Keratinocyte (primary cell): ENCODE results near the gene ITPKC. TPM values are rescaled to one million over a fixed set of nuclear protein-coding genes. Genes with fewer than 3 reads are reported as not detected.

Source experiments
- DNase-seq: peaks from one replicate; pipeline ENCODE4 v3.0.0-alpha.2; 2011; ENCODE audit warnings: low read depth, missing footprints, low spot score
- FAIRE-seq: peaks from 2 replicates; lab custom pipeline; 2011; peaks lifted over from hg19 to GRCh38; lab: Jason Lieb, UNC
- H2AFZ ChIP-seq: 2 replicates; pipeline ENCODE4 v1.6.0; 2012; ENCODE audit warnings: low read length, control low read depth, inconsistent platforms; ENCODE audit not compliant: control insufficient read depth
- H3K27ac ChIP-seq: 2 replicates; pipeline ENCODE4 v1.5.1; 2011; ENCODE audit warnings: low read length; ENCODE audit not compliant: control insufficient read depth, insufficient read depth
- H3K27me3 ChIP-seq: 3 replicates; pipeline ENCODE4 v1.6.0; 2011; ENCODE audit warnings: low read length; ENCODE audit not compliant: control insufficient read depth, insufficient read depth; ENCODE audit errors: extremely low read depth
- H3K36me3 ChIP-seq, 2 experiments: 2 replicates in 1 of 2; 3 replicates in 1 of 2; pipeline ENCODE4 v1.5.1; 2011; ENCODE audit warnings: low read length in 2 of 2, mild to moderate bottlenecking in 1 of 2; ENCODE audit not compliant: control insufficient read depth in 2 of 2, insufficient read depth in 2 of 2; ENCODE audit errors: extremely low read depth in 1 of 2
- H3K4me1 ChIP-seq: 3 replicates; pipeline ENCODE4 v1.5.1; 2011; ENCODE audit warnings: low read length; ENCODE audit not compliant: control insufficient read depth, insufficient read depth; ENCODE audit errors: extremely low read depth
- H3K4me2 ChIP-seq: 3 replicates; pipeline ENCODE4 v1.6.0; 2011; ENCODE audit warnings: low read depth, low read length; ENCODE audit not compliant: control insufficient read depth, insufficient read depth; ENCODE audit errors: extremely low read depth
- H3K4me3 ChIP-seq, 3 experiments: fragments of 200-600 bp in 1 of 3; sonication (generic) in 1 of 3; 2 replicates in 2 of 3; 3 replicates in 1 of 3; pipeline ENCODE4 v1.5.1; 2011 to 2016; ENCODE audit warnings: low read length in 3 of 3, mild to moderate bottlenecking in 3 of 3, control low read depth in 2 of 3, inconsistent platforms in 1 of 3, low read depth in 1 of 3, mixed read lengths in 1 of 3, mixed run types in 1 of 3, moderate library complexity in 1 of 3; ENCODE audit not compliant: control insufficient read depth in 2 of 3, insufficient read depth in 2 of 3; ENCODE audit errors: extremely low read depth in 1 of 3
- H3K79me2 ChIP-seq: 2 replicates; pipeline ENCODE4 v1.6.0; 2012; ENCODE audit warnings: low read length; ENCODE audit not compliant: control insufficient read depth, insufficient read depth
- H3K9ac ChIP-seq: 3 replicates; pipeline ENCODE4 v1.6.0; 2011; ENCODE audit warnings: low read length; ENCODE audit not compliant: control insufficient read depth, insufficient read depth; ENCODE audit errors: extremely low read depth
- H3K9me1 ChIP-seq: 3 replicates; pipeline ENCODE4 v1.6.0; 2011; ENCODE audit warnings: low read length; ENCODE audit not compliant: control insufficient read depth, insufficient read depth; ENCODE audit errors: extremely low read depth
- H3K9me3 ChIP-seq: 2 replicates; pipeline ENCODE4 v1.5.1; 2012; ENCODE audit warnings: low read depth, low read length; ENCODE audit not compliant: control insufficient read depth
- H4K20me1 ChIP-seq: 3 replicates; pipeline ENCODE4 v1.6.0; 2011; ENCODE audit warnings: low read length; ENCODE audit not compliant: control insufficient read depth, insufficient read depth; ENCODE audit errors: extremely low read depth
- CTCF ChIP-seq, 3 experiments: IDR thresholded peaks in 1 of 3; conservative IDR thresholded peaks in 1 of 3; optimal IDR thresholded peaks in 1 of 3; 2 replicates in 2 of 3; 3 replicates in 1 of 3; pipeline versions ENCODE3 to v1.5.1; 2011; ENCODE audit warnings: low read length in 3 of 3, mild to moderate bottlenecking in 3 of 3, moderate library complexity in 2 of 3, control low read depth in 1 of 3, inconsistent platforms in 1 of 3; ENCODE audit not compliant: insufficient read depth in 2 of 3; ENCODE audit errors: extremely low read depth in 1 of 3
- EZH2 ChIP-seq: IDR thresholded peaks from one replicate; pipeline ENCODE4 v1.6.1; 2012; ENCODE audit warnings: inconsistent platforms, mild to moderate bottlenecking, low read length, moderate library complexity
- dilution Hi-C: fragments of 300-500 bp; cut with MboI; formaldehyde crosslinking; loops from one replicate; pipeline ENCODE4 v1.7.0; 2020; ENCODE audit warnings: low sequenced_read_pairs; ENCODE audit not compliant: extremely low pct_ligation_motif_present
- polyA plus RNA-seq, 5 experiments: library from polyadenylated mRNA; depleted of rRNA in 3 of 5; stranded (reverse) in 3 of 5; stranded (forward) in 1 of 5; unstranded in 1 of 5; fragments of >200 nt; gene quantifications; 1 replicate in 1 of 5; 2 replicates in 3 of 5; 3 replicates in 1 of 5; pipeline versions ENCODE4 v1.2.1 to v1.2.3, GENCODE V29; 2011 to 2012; ENCODE audit warnings: missing spikeins in 2 of 5, low read depth in 1 of 5, low replicate concordance in 1 of 5

ITPKC gene
- polyA plus RNA-seq, 1 donor (not counting 4 experiments of a cell fraction or from before 2014, with no cell fraction given): 17.2 TPM

GRCh38 chr19:40739030-40739839, 22.3 kb downstream of the ITPKC start:
- Histone ChIP-seq H2AFZ (no peak overlapping the region), H3K9ac (no peak overlapping the region), H3K9me3 (no peaks in the 10 kb centered on the region), H3K4me1 (peaks cover 10% of the 10 kb centered on the region), H3K79me2 (no peaks in the 10 kb centered on the region), H3K36me3 (peaks cover 26 to 46% of the 10 kb centered on the region in 2 experiments), H3K4me2 (no peak overlapping the region), H3K9me1 (no peaks in the 10 kb centered on the region), H4K20me1 (no peaks in the 10 kb centered on the region), H3K27ac (no peak overlapping the region), H3K4me3 (no peak overlapping the region), H3K27me3 (no peaks in the 10 kb centered on the region)
- TF ChIP-seq EZH2: no peak
- TF ChIP-seq CTCF (optimal IDR thresholded peaks at IDR 0.05 in 1 of 3, IDR thresholded peaks at IDR 0.05 in 1 of 3, conservative IDR thresholded peaks at IDR 0.05 in 1 of 3; ENCODE audit: extremely low read depth in 1 of 3, insufficient read depth in 2 of 3, low read length in 3 of 3): no peak
- dilution Hi-C loops: no loop called here
- FAIRE-seq (peak; percentile 13), DNase-seq (no peak)

- TF ChIP-seq EZH2: no peak
- no peak for TF ChIP-seq CTCF (optimal IDR thresholded peaks at IDR 0.05 in 1 of 3, IDR thresholded peaks at IDR 0.05 in 1 of 3, conservative IDR thresholded peaks at IDR 0.05 in 1 of 3; ENCODE audit: extremely low read depth in 1 of 3, insufficient read depth in 2 of 3, low read length in 3 of 3)
- Histone ChIP-seq H4K20me1 (no peaks in the 10 kb centered on the region), H3K4me2 (no peak overlapping the region), H3K9me1 (no peaks in the 10 kb centered on the region), H3K79me2 (no peaks in the 10 kb centered on the region), H3K36me3 (peaks cover 25 to 42% of the 10 kb centered on the region in 2 experiments), H3K27ac (no peak overlapping the region), H2AFZ (no peak overlapping the region), H3K4me1 (peaks cover 8% of the 10 kb centered on the region), H3K9ac (no peak overlapping the region), H3K9me3 (no peaks in the 10 kb centered on the region), H3K4me3 (no peak overlapping the region), H3K27me3 (no peaks in the 10 kb centered on the region)
- FAIRE-seq: no peak
- dilution Hi-C loops: no loop called here
- no peak for DNase-seq
These were observed 23.2 kb downstream of the ITPKC start for GRCh38 chr19:40739871-40740703.
